Measurements from ENCODE around the gene MYO7B. TPM values are rescaled to one million over a fixed set of nuclear protein-coding genes. Genes with fewer than 3 reads are reported as not detected.

MYO7B gene
- total and polyA plus RNA-seq, 5 donors from 2014 or later, result 0.12 TPM; not detected in 4

GRCh38 chr2:127685410-127686080 lies 150.1 kb downstream of the MYO7B start:
- H3K4me1 Mint-ChIP-seq, result no peaks in the 10 kb centered on the region
- peaks cover 0 to 14% (median 3%) of the 10 kb centered on the region in 7 donors for H3K9me3 Mint-ChIP-seq
- no peak for ATAC-seq (ENCODE audit: low read depth in 2 of 2)
- peaks cover 7% of the 10 kb centered on the region for H3K27me3 ChIP-seq (ENCODE audit: control insufficient read depth, insufficient read depth, low read length)
- no peaks in the 10 kb centered on the region for H3K36me3 Mint-ChIP-seq
- no peak overlapping the region for H3K4me3 Mint-ChIP-seq
- no peak overlapping the region for H3K27ac ChIP-seq (ENCODE audit: insufficient read depth, low read length, poor library complexity, severe bottlenecking)
- peaks cover 11 to 14% of the 10 kb centered on the region in 2 experiments for H3K9me3 ChIP-seq (ENCODE audit: control insufficient read depth in 2 of 2, low read length in 2 of 2)
- peaks cover 28% of the 10 kb centered on the region for H3K27me3 Mint-ChIP-seq
- no peak for DNase-seq
- H3K27ac Mint-ChIP-seq, result no peak overlapping the region
- H3K36me3 ChIP-seq (ENCODE audit: control insufficient read depth, insufficient read depth, low read length), result no peaks in the 10 kb centered on the region
- H3K4me3 ChIP-seq (ENCODE audit: low read depth, low read length), result no peak overlapping the region
- no peaks in the 10 kb centered on the region for H3K4me1 ChIP-seq (ENCODE audit: control insufficient read depth, insufficient read depth, low read length, poor library complexity, severe bottlenecking)

Other genes starting within 250 kb of the MYO7B start
- gene ERCC3, start 241.5 kb upstream of the MYO7B start, total RNA-seq, result 50.2 TPM
- 10 to 100 TPM; 21.3 to 27.5 (median 25.4) TPM for gene ERCC3, start 241.5 kb upstream of the MYO7B start, polyA plus RNA-seq
- 95.7 TPM for gene MAP3K2, start 147.7 kb upstream of the MYO7B start, total RNA-seq
- 10 to 100 TPM; 48.4 to 65.7 (median 50.5) TPM for gene MAP3K2, start 147.7 kb upstream of the MYO7B start, polyA plus RNA-seq
- not detected for gene PROC, start 117.3 kb upstream of the MYO7B start, total RNA-seq
- under 1 TPM in 1 of 4 donors, not detected in 3; 0.35 TPM for gene PROC, start 117.3 kb upstream of the MYO7B start, polyA plus RNA-seq
- gene IWS1, start 9.2 kb upstream of the MYO7B start, total RNA-seq, result 39.6 TPM
- 10 to 100 TPM; 15.4 to 20.4 (median 18.7) TPM for gene IWS1, start 9.2 kb upstream of the MYO7B start, polyA plus RNA-seq
- gene GPR17, start 110.5 kb downstream of the MYO7B start, total RNA-seq, result not detected
- not detected for gene GPR17, start 110.5 kb downstream of the MYO7B start, polyA plus RNA-seq
- gene LIMS2, start 139.8 kb downstream of the MYO7B start, total RNA-seq, result 10.8 TPM
- 10 to 100 TPM; 12.6 to 23.8 (median 15.7) TPM for gene LIMS2, start 139.8 kb downstream of the MYO7B start, polyA plus RNA-seq
- 7.6 TPM for gene SFT2D3, start 165.8 kb downstream of the MYO7B start, total RNA-seq
- gene SFT2D3, start 165.8 kb downstream of the MYO7B start, polyA plus RNA-seq, result 1 to 10 TPM; 1.4 to 4.5 (median 2.6) TPM